A549 (cell line): Measurements from ENCODE around the gene SPINK2. TPM values are rescaled to one million over a fixed set of nuclear protein-coding genes. Genes with fewer than 3 reads are reported as not detected.

Experiments used
- ATAC-seq, 2 experiments: fragments of 200-7000 bp in 1 of 2; fragments of >200 bp in 1 of 2; cut with Nextera tagmentation in 1 of 2; cut with Tn5 transposase in 1 of 2; 3 replicates each; pipeline versions ENCODE4 v1.8.0 to v1.9.1; 2018 to 2020; ENCODE audit warnings: mild to moderate bottlenecking in 1 of 2, moderate library complexity in 1 of 2
- CTCF ChIA-PET: fragments of 300-600 bp; sonication (Branson Sonifier 250); formaldehyde crosslinking; extraction: SDS; loops from one replicate; lab custom pipeline; 2021; ENCODE audit warnings: antibody characterized with exemption, inconsistent platforms; lab: Yijun Ruan, JAX
- POLR2A ChIA-PET: fragments of 350-600 bp; formaldehyde crosslinking; extraction: SDS; loops from one replicate; lab custom pipeline; 2021; ENCODE audit warnings: antibody characterized with exemption, inconsistent platforms; lab: Yijun Ruan, JAX
- DNase-seq, 2 experiments: peaks; one replicate each; pipeline versions ENCODE4 v3.0.0 to v3.0.0-alpha.2; 2011 to 2016; ENCODE audit warnings: low read depth in 1 of 2, low spot score in 1 of 2
- FAIRE-seq: peaks from 2 replicates; lab custom pipeline; 2011; peaks lifted over from hg19 to GRCh38; lab: Jason Lieb, UNC
- H3K27ac ChIP-seq, 2 experiments: fragments of >200 bp; sonication (Bioruptor Twin); formaldehyde crosslinking; 3 replicates each; pipeline ENCODE4 v1.5.1; 2016 to 2017
- H3K4me1 ChIP-seq: fragments of >200 bp; sonication (Bioruptor Twin); formaldehyde crosslinking; 3 replicates; pipeline ENCODE4 v1.6.1; 2016
- H3K4me2 ChIP-seq: fragments of >200 bp; sonication (Bioruptor Twin); formaldehyde crosslinking; 3 replicates; pipeline ENCODE4 v1.6.1; 2016
- H3K4me3 ChIP-seq: fragments of >200 bp; sonication (Bioruptor Twin); formaldehyde crosslinking; 3 replicates; pipeline ENCODE4 v1.5.1; 2016
- H3K9me3 ChIP-seq: fragments of >200 bp; sonication (Bioruptor Twin); formaldehyde crosslinking; 3 replicates; pipeline ENCODE4 v1.6.1; 2016
- CHD4 ChIP-seq: fragments of 200-600 bp; sonication (generic); IDR thresholded peaks from 2 replicates; pipeline ENCODE4 v1.6.1; 2016; ENCODE audit warnings: antibody characterized with exemption, mild to moderate bottlenecking, borderline replicate concordance
- E2F6 ChIP-seq: IDR thresholded peaks from 2 replicates; pipeline ENCODE4 v1.6.1; 2012; ENCODE audit warnings: low read depth, borderline replicate concordance
- EHF ChIP-seq: fragments of 250-450 bp; sonication (Bioruptor Pico); IDR thresholded peaks from 2 replicates; pipeline ENCODE4 v1.5.0; 2020; ENCODE audit warnings: mild to moderate bottlenecking
- EP300 ChIP-seq, 2 experiments: fragments of >200 bp; sonication (Bioruptor Twin); formaldehyde crosslinking; IDR thresholded peaks; 2 replicates in 1 of 2; 3 replicates in 1 of 2; pipeline ENCODE4 v1.6.1; 2016 to 2017
- ESRRA ChIP-seq: fragments of 150-350 bp; IDR thresholded peaks from 2 replicates; pipeline ENCODE4 v1.6.1; 2014; ENCODE audit warnings: mild to moderate bottlenecking, low read length, borderline replicate concordance
- FOSB ChIP-seq: fragments of 250-450 bp; sonication (Bioruptor Pico); IDR thresholded peaks from 2 replicates; pipeline ENCODE4 v1.5.0; 2020; ENCODE audit warnings: mild to moderate bottlenecking, moderate library complexity
- GATA3 ChIP-seq: IDR thresholded peaks from 2 replicates; pipeline ENCODE4 v1.6.1; 2012; ENCODE audit warnings: borderline replicate concordance
- HOXA7 ChIP-seq: fragments of 250-450 bp; sonication (Bioruptor Pico); IDR thresholded peaks from 2 replicates; pipeline ENCODE4 v1.5.0; 2020; ENCODE audit warnings: mild to moderate bottlenecking, moderate library complexity
- JUNB ChIP-seq: fragments of >200 bp; sonication (Bioruptor Twin); formaldehyde crosslinking; IDR thresholded peaks from 2 replicates; pipeline ENCODE4 v1.6.1; 2016
- KDM1A ChIP-seq: fragments of 200-600 bp; sonication (generic); IDR thresholded peaks from 2 replicates; pipeline ENCODE4 v1.6.1; 2016; ENCODE audit warnings: low read depth, mild to moderate bottlenecking
- KDM5A ChIP-seq: fragments of 200-600 bp; sonication (generic); IDR thresholded peaks from 2 replicates; pipeline ENCODE4 v1.6.1; 2016; ENCODE audit warnings: antibody characterized with exemption, mild to moderate bottlenecking
- MAX ChIP-seq: IDR thresholded peaks from 2 replicates; pipeline ENCODE4 v1.6.1; 2012
- PBX3 ChIP-seq: IDR thresholded peaks from 2 replicates; pipeline ENCODE4 v1.6.1; 2012
- PHF8 ChIP-seq: fragments of 200-600 bp; sonication (generic); IDR thresholded peaks from 2 replicates; pipeline ENCODE4 v1.6.1; 2016; ENCODE audit warnings: low read depth, mild to moderate bottlenecking, antibody characterized with exemption, moderate library complexity, borderline replicate concordance
- POLR2A ChIP-seq: IDR thresholded peaks from 2 replicates; pipeline ENCODE4 v1.6.1; 2012; ENCODE audit warnings: mild to moderate bottlenecking, low read length
- RARB ChIP-seq: fragments of 250-450 bp; sonication (Bioruptor Pico); IDR thresholded peaks from 2 replicates; pipeline ENCODE4 v1.8.0; 2021; ENCODE audit warnings: mild to moderate bottlenecking, moderate library complexity
- REST ChIP-seq: fragments of 200-600 bp; sonication (generic); IDR thresholded peaks from 2 replicates; pipeline ENCODE4 v1.6.1; 2016; ENCODE audit warnings: antibody characterized with exemption, mild to moderate bottlenecking, moderate library complexity
- RFX5 ChIP-seq: fragments of 450-650 bp; IDR thresholded peaks from 2 replicates; pipeline ENCODE4 v1.7.1; 2014; ENCODE audit warnings: antibody characterized with exemption, mild to moderate bottlenecking, moderate library complexity
- SMC3 ChIP-seq: fragments of >200 bp; sonication (Bioruptor Twin); formaldehyde crosslinking; IDR thresholded peaks from 3 replicates; pipeline ENCODE4 v1.6.1; 2018; ENCODE audit warnings: inconsistent platforms
- TP53 ChIP-seq: fragments of 250-450 bp; sonication (Bioruptor Pico); IDR thresholded peaks from 2 replicates; pipeline ENCODE4 v1.5.0; 2021; ENCODE audit warnings: mild to moderate bottlenecking, moderate library complexity
- ZNF302 ChIP-seq: fragments of 250-450 bp; sonication (Bioruptor Pico); IDR thresholded peaks from 2 replicates; pipeline ENCODE4 v1.9.0; 2021; ENCODE audit warnings: inconsistent platforms, mild to moderate bottlenecking, moderate library complexity
- WGBS: methylation state at CpG from one replicate; pipeline ENCODE4 v1.1.6; 2017; ENCODE audit errors: missing lambda C conversion rate; 5-methylcytosine and 5-hydroxymethylcytosine counted together
- polyA plus RNA-seq, 4 experiments: library from polyadenylated mRNA; depleted of rRNA in 3 of 4; stranded (reverse); fragments of >200 nt; fragmentation: RNase III in 1 of 4; extraction: RNeasy Plus Mini Kit Qiagen cat#74134 plus additional on column Dnase treatment in 1 of 4; gene quantifications; 2 replicates in 3 of 4; 3 replicates in 1 of 4; pipeline ENCODE4 v1.2.3, GENCODE V29; 2011 to 2017

SPINK2 gene
- polyA plus RNA-seq, 2 of the 4 experiments (the other 2 are of a cell fraction) = not detected

GRCh38 chr4:56860781-56861180 is 39.3 kb upstream of the SPINK2 start:
- Histone ChIP-seq H3K4me2 (no peak overlapping the region), H3K4me1 (no peaks in the 10 kb centered on the region), H3K9me3 (no peaks in the 10 kb centered on the region), H3K27ac (no peak overlapping the region), H3K4me3 (no peak overlapping the region)
- ChIA-PET CTCF (no interaction called here), POLR2A (no interaction called here)
- TF ChIP-seq EHF (no peak), PBX3 (no peak), ESRRA (no peak), E2F6 (no peak), POLR2A (no peak)
- WGBS = 73% methylated on average over 3 of the region's 3 CpGs
- ATAC-seq = no peak
- no peak for FAIRE-seq
- no peak for DNase-seq

- FAIRE-seq (no peak), DNase-seq (no peak), ATAC-seq (no peak)
- 72% methylated on average over 5 of the region's 5 CpGs for WGBS
- H3K4me3 ChIP-seq = no peak overlapping the region
- H3K4me1 ChIP-seq = no peaks in the 10 kb centered on the region
- no peak overlapping the region for H3K4me2 ChIP-seq
- ChIA-PET CTCF (no interaction called here), POLR2A (no interaction called here)
- H3K9me3 ChIP-seq = no peaks in the 10 kb centered on the region
- TF ChIP-seq SMC3 (no peak), GATA3 (no peak), TP53 (CRISPR knock-in tag) (no peak), RARB (CRISPR knock-in tag) (no peak), CHD4 (no peak), EP300 (IDR thresholded peaks at IDR 0.05) (no peak), MAX (no peak), PHF8 (no peak), HOXA7 (CRISPR knock-in tag) (no peak), KDM5A (no peak), KDM1A (no peak), ZNF302 (no peak), FOSB (CRISPR knock-in tag) (no peak), REST (no peak), EHF (no peak), E2F6 (no peak), JUNB (no peak), RFX5 (no peak)
- H3K27ac ChIP-seq = no peak overlapping the region
These were observed 38.3 kb upstream of the SPINK2 start for GRCh38 chr4:56859841-56860240.
